Activated CD4-positive, alpha-beta T cell treated with anti-CD3 and anti-CD28 coated beads, Interleukin-2, amount 50 U/mL, for 48 hours (primary cell): Measurements from ENCODE around the gene TRAK1.
A peak's percentile ranks its signal among the peaks of the same experiment; 100 is the strongest.

ENCODE experiments used
- DNase-seq, 2 experiments: peaks; one replicate each; pipeline ENCODE4 v3.0.0-alpha.2; 2020

TRAK1 gene

GRCh38 chr3:42182555-42182954 is 91.4 kb downstream of the TRAK1 start:
- DNase-seq = no peak

GRCh38 chr3:42183991-42184632 is 93.0 kb downstream of the TRAK1 start:
- DNase-seq = no peak

- no peak for DNase-seq
These were observed 93.7 kb downstream of the TRAK1 start for GRCh38 chr3:42184651-42185443.

- no peak for DNase-seq
These were observed 96.8 kb downstream of the TRAK1 start for GRCh38 chr3:42187936-42188335.

GRCh38 chr3:42188376-42188775 is 97.2 kb downstream of the TRAK1 start:
- DNase-seq = no peak

GRCh38 chr3:42189001-42189460 is 97.9 kb downstream of the TRAK1 start:
- no peak for DNase-seq

GRCh38 chr3:42189736-42190135 is 98.6 kb downstream of the TRAK1 start:
- no peak for DNase-seq

GRCh38 chr3:42190701-42191442 is 99.7 kb downstream of the TRAK1 start:
- DNase-seq = peak; percentile 73 to 81

- no peak for DNase-seq
These were observed 100.2 kb downstream of the TRAK1 start for GRCh38 chr3:42191443-42191747.

- DNase-seq = no peak
These were observed 101.4 kb downstream of the TRAK1 start for GRCh38 chr3:42192334-42193200.

GRCh38 chr3:42194943-42195510 is 103.9 kb downstream of the TRAK1 start:
- DNase-seq = no peak

GRCh38 chr3:42195879-42196330 is 104.7 kb downstream of the TRAK1 start:
- DNase-seq = no peak

GRCh38 chr3:42198709-42199108 is 107.6 kb downstream of the TRAK1 start:
- DNase-seq = no peak

- DNase-seq = no peak
These were observed 111.2 kb downstream of the TRAK1 start for GRCh38 chr3:42202217-42202865.

GRCh38 chr3:42204867-42205599 is 113.9 kb downstream of the TRAK1 start:
- DNase-seq = no peak

GRCh38 chr3:42205800-42206514 is 114.8 kb downstream of the TRAK1 start:
- DNase-seq = no peak

- no peak for DNase-seq
These were observed 118.8 kb downstream of the TRAK1 start for GRCh38 chr3:42209917-42210316.

GRCh38 chr3:42210726-42211125 is 119.6 kb downstream of the TRAK1 start:
- no peak for DNase-seq

GRCh38 chr3:42213417-42213816 is 122.3 kb downstream of the TRAK1 start:
- DNase-seq = no peak

GRCh38 chr3:42214064-42214463 is 122.9 kb downstream of the TRAK1 start:
- DNase-seq = no peak
